ENCODE data around the gene B4GALNT3. TPM values are rescaled to one million over a fixed set of nuclear protein-coding genes. Genes with fewer than 3 reads are reported as not detected.
A peak's percentile ranks its signal among the peaks of the same experiment; 100 is the strongest.

B4GALNT3 gene
- total and polyA plus RNA-seq, 2 of the 13 experiments (the other 11 are each of a cell fraction or from before 2014, with no cell fraction given) = 3.2 to 4.4 TPM

- TF ChIP-seq, protein P1, sequence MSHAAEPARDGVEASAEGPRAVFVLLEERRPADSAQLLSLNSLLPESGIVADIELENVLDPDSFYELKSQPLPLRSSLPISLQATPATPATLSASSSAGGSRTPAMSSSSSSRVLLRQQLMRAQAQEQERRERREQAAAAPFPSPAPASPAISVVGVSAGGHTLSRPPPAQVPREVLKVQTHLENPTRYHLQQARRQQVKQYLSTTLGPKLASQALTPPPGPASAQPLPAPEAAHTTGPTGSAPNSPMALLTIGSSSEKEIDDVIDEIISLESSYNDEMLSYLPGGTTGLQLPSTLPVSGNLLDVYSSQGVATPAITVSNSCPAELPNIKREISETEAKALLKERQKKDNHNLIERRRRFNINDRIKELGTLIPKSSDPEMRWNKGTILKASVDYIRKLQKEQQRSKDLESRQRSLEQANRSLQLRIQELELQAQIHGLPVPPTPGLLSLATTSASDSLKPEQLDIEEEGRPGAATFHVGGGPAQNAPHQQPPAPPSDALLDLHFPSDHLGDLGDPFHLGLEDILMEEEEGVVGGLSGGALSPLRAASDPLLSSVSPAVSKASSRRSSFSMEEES (CRISPR knock-in tag; IDR thresholded peaks at IDR 0.05) = no peak
- no peak for TF ChIP-seq ATAD3A (CRISPR knock-in tag; IDR thresholded peaks at IDR 0.05)
- TF ChIP-seq TFAP4 (IDR thresholded peaks at IDR 0.05; ENCODE audit: borderline replicate concordance, low read depth) = peak; percentile 73; the same call in 1 of the 2 replicates
- no peak for TF ChIP-seq MXD1 (CRISPR knock-in tag; IDR thresholded peaks at IDR 0.05)
- TF ChIP-seq PAXIP1 (CRISPR knock-in tag; conservative IDR thresholded peaks at IDR 0.05) = peak; percentile 98
- no peak for TF ChIP-seq ZNF160 (CRISPR knock-in tag; IDR thresholded peaks at IDR 0.05)
- TF ChIP-seq SETDB1 (CRISPR knock-in tag; IDR thresholded peaks at IDR 0.05; ENCODE audit: borderline replicate concordance) = no peak
- 0 out of 2 replicates have a peak, but pooled peaks have one; percentile 27 for TF ChIP-seq ZNF24 (IDR thresholded peaks at IDR 0.05)
- no peak for TF ChIP-seq ZNF761 (CRISPR knock-in tag; conservative IDR thresholded peaks at IDR 0.05)
- TF ChIP-seq, protein P2, sequence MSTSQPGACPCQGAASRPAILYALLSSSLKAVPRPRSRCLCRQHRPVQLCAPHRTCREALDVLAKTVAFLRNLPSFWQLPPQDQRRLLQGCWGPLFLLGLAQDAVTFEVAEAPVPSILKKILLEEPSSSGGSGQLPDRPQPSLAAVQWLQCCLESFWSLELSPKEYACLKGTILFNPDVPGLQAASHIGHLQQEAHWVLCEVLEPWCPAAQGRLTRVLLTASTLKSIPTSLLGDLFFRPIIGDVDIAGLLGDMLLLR (CRISPR knock-in tag; IDR thresholded peaks at IDR 0.05) = no peak
- no peak for TF ChIP-seq ZNF598 (CRISPR knock-in tag; IDR thresholded peaks at IDR 0.05; ENCODE audit: borderline replicate concordance)
- no peak for TF ChIP-seq FOXP1 (IDR thresholded peaks at IDR 0.05)
- TF ChIP-seq FOXP1 (CRISPR knock-in tag; IDR thresholded peaks at IDR 0.05) = peak; percentile 82
- TF ChIP-seq, protein P3, sequence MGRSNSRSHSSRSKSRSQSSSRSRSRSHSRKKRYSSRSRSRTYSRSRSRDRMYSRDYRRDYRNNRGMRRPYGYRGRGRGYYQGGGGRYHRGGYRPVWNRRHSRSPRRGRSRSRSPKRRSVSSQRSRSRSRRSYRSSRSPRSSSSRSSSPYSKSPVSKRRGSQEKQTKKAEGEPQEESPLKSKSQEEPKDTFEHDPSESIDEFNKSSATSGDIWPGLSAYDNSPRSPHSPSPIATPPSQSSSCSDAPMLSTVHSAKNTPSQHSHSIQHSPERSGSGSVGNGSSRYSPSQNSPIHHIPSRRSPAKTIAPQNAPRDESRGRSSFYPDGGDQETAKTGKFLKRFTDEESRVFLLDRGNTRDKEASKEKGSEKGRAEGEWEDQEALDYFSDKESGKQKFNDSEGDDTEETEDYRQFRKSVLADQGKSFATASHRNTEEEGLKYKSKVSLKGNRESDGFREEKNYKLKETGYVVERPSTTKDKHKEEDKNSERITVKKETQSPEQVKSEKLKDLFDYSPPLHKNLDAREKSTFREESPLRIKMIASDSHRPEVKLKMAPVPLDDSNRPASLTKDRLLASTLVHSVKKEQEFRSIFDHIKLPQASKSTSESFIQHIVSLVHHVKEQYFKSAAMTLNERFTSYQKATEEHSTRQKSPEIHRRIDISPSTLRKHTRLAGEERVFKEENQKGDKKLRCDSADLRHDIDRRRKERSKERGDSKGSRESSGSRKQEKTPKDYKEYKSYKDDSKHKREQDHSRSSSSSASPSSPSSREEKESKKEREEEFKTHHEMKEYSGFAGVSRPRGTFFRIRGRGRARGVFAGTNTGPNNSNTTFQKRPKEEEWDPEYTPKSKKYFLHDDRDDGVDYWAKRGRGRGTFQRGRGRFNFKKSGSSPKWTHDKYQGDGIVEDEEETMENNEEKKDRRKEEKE (IDR thresholded peaks at IDR 0.05) = no peak
- TF ChIP-seq NFYB (CRISPR knock-in tag; IDR thresholded peaks at IDR 0.05) = no peak
- peak; percentile 83 for TF ChIP-seq ESRRA (CRISPR knock-in tag; IDR thresholded peaks at IDR 0.05; ENCODE audit: low read depth)
- TF ChIP-seq ZNF530 (CRISPR knock-in tag; IDR thresholded peaks at IDR 0.05; ENCODE audit: low read depth) = no peak
- no peak for TF ChIP-seq FOXK2 (IDR thresholded peaks at IDR 0.05)
- 0 out of 2 replicates have a peak, but pooled peaks have one; percentile 55 for TF ChIP-seq TGIF2 (CRISPR knock-in tag; IDR thresholded peaks at IDR 0.05)
Observed at GRCh38 chr12:585062-586061, 125.6 kb downstream of the B4GALNT3 start (continued).
